HG03432 (cell line): ENCODE results near the gene CD2BP2.

Source experiments
- ATAC-seq: cut with Tn5 transposase; IDR thresholded peaks from one replicate; pipeline ENCODE4 v1.9.1; 2021; ENCODE audit warnings: mild to moderate bottlenecking, moderate library complexity; ENCODE audit not compliant: unreplicated experiment

Gene CD2BP2

GRCh38 chr16:30365200-30365599, 10.1 kb upstream of the CD2BP2 start:
- no peak for ATAC-seq

GRCh38 chr16:30361180-30361579, 6.1 kb upstream of the CD2BP2 start:
- no peak for ATAC-seq

- no peak for ATAC-seq
These were observed 4.7 kb upstream of the CD2BP2 start for GRCh38 chr16:30359871-30360170.

GRCh38 chr16:30358990-30359870, 4.1 kb upstream of the CD2BP2 start:
- ATAC-seq = no peak

- no peak for ATAC-seq
These were observed 3.4 kb upstream of the CD2BP2 start for GRCh38 chr16:30358577-30358936.

- ATAC-seq = no peak
These were observed 2.8 kb upstream of the CD2BP2 start for GRCh38 chr16:30357715-30358576.

- no peak for ATAC-seq
These were observed 2.1 kb upstream of the CD2BP2 start for GRCh38 chr16:30357085-30357714.

- no peak for ATAC-seq
These were observed 1.4 kb upstream of the CD2BP2 start for GRCh38 chr16:30356401-30357084.

GRCh38 chr16:30355954-30356308, 823 bp upstream of the CD2BP2 start:
- ATAC-seq = no peak

- ATAC-seq = peak; percentile 19
These were observed 525 bp downstream of the CD2BP2 start for GRCh38 chr16:30354423-30355143.

- ATAC-seq = no peak
These were observed 1.5 kb downstream of the CD2BP2 start for GRCh38 chr16:30353438-30354129.

GRCh38 chr16:30352488-30353401, 2.4 kb downstream of the CD2BP2 start:
- ATAC-seq = no peak

GRCh38 chr16:30351586-30352419, 3.3 kb downstream of the CD2BP2 start:
- no peak for ATAC-seq

GRCh38 chr16:30351001-30351441, 4.1 kb downstream of the CD2BP2 start:
- ATAC-seq = no peak

- peak; percentile 53 for ATAC-seq
These were observed 4.8 kb downstream of the CD2BP2 start for GRCh38 chr16:30350134-30350871.

- ATAC-seq = peak; percentile 37
These were observed 5.4 kb downstream of the CD2BP2 start for GRCh38 chr16:30349675-30350074.

GRCh38 chr16:30348929-30349328, 6.2 kb downstream of the CD2BP2 start:
- no peak for ATAC-seq
